Gastrocnemius medialis (tissue), 4 donors: ENCODE measurements around the gene CRHR1.

Experiments
- POLR2A ChIP-seq, 2 donors: fragments of 450-650 bp; IDR thresholded peaks; one replicate each; pipeline ENCODE4 v1.6.1; 2017; ENCODE audit warnings: antibody characterized with exemption in 2 of 2, mild to moderate bottlenecking in 2 of 2, moderate library complexity in 2 of 2
- TF ChIP-seq, protein P1 (sequence below), 5 experiments: fragments of 450-650 bp in 3 of 5; fragments of 200-600 bp in 2 of 5; sonication (generic) in 2 of 5; IDR thresholded peaks in 4 of 5; conservative IDR thresholded peaks in 1 of 5; 1 replicate in 4 of 5; 2 replicates in 1 of 5; pipeline ENCODE4 v1.5.1; 2016 to 2019; ENCODE audit warnings: antibody characterized with exemption in 5 of 5, mild to moderate bottlenecking in 3 of 5, moderate library complexity in 3 of 5

DNA sequence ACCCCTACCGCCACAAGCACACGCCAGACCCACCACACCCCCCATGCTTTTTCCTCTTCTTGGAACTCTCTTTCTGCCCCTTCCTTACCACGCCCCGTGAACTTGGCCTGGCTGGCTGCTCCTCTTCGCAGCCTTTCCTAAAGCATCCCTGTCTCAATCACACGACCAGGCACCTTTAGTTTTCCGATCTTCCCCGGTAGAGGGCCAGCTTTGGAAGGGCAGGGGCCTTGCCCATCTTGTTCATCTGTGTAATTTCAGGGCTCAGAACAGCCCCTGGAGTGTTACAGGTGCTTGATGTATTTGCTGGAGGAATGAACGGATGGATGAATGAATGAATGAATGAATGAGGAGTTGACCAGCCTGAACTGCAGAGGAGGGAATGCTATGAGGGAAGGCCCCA lies 64.3 kb downstream of the CRHR1 start:
- TF ChIP-seq, protein P1, sequence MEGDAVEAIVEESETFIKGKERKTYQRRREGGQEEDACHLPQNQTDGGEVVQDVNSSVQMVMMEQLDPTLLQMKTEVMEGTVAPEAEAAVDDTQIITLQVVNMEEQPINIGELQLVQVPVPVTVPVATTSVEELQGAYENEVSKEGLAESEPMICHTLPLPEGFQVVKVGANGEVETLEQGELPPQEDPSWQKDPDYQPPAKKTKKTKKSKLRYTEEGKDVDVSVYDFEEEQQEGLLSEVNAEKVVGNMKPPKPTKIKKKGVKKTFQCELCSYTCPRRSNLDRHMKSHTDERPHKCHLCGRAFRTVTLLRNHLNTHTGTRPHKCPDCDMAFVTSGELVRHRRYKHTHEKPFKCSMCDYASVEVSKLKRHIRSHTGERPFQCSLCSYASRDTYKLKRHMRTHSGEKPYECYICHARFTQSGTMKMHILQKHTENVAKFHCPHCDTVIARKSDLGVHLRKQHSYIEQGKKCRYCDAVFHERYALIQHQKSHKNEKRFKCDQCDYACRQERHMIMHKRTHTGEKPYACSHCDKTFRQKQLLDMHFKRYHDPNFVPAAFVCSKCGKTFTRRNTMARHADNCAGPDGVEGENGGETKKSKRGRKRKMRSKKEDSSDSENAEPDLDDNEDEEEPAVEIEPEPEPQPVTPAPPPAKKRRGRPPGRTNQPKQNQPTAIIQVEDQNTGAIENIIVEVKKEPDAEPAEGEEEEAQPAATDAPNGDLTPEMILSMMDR (IDR thresholded peaks at IDR 0.05 in 4 of 5, conservative IDR thresholded peaks at IDR 0.05 in 1 of 5): no peak
- TF ChIP-seq POLR2A (IDR thresholded peaks at IDR 0.05): no peak
